Astrocyte of the cerebellum (primary cell): ENCODE results near the gene MTHFSD.

Source experiments
- DNase-seq: peaks from one replicate; pipeline ENCODE4 v3.0.0-alpha.2; 2011; ENCODE audit warnings: low read depth
- H3K4me3 ChIP-seq: 2 replicates; pipeline ENCODE4 v1.5.1; 2011; ENCODE audit warnings: mild to moderate bottlenecking, low read depth, low read length, moderate library complexity
- in situ Hi-C: cut with HindIII; loops from 2 replicates; pipeline ENCODE4 v1.10.0; 2017; ENCODE audit warnings: low sequenced_read_pairs
- TF ChIP-seq, protein P1 (sequence below): IDR thresholded peaks from 2 replicates; pipeline ENCODE4 v1.5.1; 2012; ENCODE audit warnings: low read length, low read depth, moderate library complexity, mild to moderate bottlenecking; ENCODE audit errors: missing control alignments

The MTHFSD gene

DNA sequence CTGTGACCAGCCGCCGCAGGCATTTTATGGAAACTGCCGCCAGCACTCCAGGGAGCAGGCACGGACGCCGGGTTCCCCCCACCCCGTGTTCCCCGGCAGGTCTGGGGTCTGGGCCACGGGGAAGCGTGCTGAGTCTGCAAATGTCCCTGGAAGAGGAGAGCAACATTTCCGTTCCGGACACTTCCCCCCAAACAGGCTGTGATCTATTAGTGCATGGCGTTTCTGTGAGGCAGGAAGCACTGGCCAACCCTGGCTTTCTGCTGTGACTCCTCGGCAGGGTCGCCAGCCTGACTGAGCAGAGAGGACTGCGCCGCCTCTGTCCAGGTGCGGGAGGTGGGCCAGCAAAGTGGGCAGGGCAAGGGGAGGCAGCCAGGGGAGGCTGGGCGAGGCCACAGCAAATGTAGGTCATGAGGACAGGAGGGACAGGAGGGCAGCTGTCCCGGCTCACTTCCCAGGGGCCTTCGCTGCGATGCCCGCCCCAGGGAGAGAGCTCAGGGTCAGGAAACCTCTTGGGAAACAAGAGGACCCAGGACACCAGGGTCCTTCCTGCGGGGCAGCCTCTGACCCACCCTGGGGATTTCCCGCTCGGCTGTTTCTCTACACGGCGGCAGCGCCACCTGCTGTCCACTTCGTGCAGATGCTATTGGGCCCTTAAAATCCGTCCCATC, 35.3 kb downstream of the MTHFSD start:
- H3K4me3 ChIP-seq, result no peak overlapping the region
- DNase-seq, result no peak
- TF ChIP-seq, protein P1, sequence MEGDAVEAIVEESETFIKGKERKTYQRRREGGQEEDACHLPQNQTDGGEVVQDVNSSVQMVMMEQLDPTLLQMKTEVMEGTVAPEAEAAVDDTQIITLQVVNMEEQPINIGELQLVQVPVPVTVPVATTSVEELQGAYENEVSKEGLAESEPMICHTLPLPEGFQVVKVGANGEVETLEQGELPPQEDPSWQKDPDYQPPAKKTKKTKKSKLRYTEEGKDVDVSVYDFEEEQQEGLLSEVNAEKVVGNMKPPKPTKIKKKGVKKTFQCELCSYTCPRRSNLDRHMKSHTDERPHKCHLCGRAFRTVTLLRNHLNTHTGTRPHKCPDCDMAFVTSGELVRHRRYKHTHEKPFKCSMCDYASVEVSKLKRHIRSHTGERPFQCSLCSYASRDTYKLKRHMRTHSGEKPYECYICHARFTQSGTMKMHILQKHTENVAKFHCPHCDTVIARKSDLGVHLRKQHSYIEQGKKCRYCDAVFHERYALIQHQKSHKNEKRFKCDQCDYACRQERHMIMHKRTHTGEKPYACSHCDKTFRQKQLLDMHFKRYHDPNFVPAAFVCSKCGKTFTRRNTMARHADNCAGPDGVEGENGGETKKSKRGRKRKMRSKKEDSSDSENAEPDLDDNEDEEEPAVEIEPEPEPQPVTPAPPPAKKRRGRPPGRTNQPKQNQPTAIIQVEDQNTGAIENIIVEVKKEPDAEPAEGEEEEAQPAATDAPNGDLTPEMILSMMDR, result peak; percentile 91
- in situ Hi-C loops, result loop anchor here (5.0 kb wide), 2 partner anchors 177 to 447 kb away; no protein-coding TSS in a partner anchor

DNA sequence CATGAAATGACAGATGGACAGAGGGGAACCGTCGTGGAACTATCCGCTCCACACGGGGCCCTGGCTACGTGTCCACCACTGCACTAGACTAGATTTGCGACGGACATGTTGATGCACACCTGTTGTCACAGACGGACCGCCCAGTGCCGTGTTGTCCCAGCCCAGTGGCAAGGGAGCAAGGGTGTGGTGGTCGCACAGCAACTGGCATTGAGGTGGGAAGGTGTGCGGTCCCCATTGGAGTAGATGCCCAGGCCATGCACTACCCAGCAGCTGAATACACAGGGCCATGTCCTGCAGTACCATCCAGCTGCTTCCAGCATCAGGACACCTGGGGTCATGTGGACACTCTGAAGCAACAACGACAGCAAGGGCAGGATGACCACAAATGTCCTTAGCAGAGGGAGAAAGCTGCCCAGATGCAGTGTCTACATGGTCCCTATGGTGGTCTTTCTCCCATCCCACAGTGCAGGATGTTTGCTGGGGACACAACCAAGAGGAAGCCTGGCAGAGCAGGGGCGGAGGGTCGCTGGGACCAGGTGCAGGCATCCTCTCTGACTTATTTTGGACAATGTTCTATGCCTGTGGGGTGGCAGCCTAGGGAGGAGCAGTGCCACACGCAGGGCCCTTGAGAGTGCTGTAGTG, 35.9 kb downstream of the MTHFSD start:
- TF ChIP-seq, protein P1, result no peak
- in situ Hi-C loops, result loop anchor here (5.0 kb wide), 2 partner anchors 177 to 447 kb away; no protein-coding TSS in a partner anchor
- no peak for DNase-seq
- no peak overlapping the region for H3K4me3 ChIP-seq

DNA sequence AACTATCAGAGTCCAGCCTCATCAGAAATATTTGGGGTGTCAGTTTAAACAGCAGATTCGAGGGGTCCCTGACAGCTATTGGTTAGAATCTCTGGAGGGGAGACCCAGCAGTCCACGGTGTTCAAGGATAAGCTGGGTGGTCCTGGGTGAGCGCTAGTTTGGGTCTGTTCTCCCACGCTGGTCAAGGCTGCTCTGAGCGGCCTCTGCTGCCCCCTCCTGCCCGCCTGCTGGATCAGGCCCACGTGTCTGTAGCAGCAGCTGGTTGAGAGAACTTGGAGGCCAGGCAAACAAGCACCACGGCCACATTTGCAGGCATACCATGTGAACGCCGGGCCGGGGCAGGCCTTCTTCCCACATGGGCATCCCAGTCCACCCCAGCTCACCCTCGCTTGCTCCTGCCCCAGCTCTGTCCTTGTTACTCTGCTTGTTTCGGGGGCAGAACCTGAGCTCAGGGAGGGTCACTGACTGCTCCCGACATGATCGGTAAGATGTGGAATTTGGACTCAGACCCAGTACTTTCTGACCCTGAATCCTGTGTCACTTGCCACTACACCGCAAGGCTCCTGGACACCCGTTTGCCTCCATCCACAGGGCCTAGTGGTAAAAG, 37.3 kb downstream of the MTHFSD start:
- H3K4me3 ChIP-seq, result no peak overlapping the region
- in situ Hi-C loops, result loop anchor here (5.0 kb wide), 2 partner anchors 175 to 445 kb away; no protein-coding TSS in a partner anchor
- TF ChIP-seq, protein P1, result peak; percentile 89
- peak; percentile 54 for DNase-seq

DNA sequence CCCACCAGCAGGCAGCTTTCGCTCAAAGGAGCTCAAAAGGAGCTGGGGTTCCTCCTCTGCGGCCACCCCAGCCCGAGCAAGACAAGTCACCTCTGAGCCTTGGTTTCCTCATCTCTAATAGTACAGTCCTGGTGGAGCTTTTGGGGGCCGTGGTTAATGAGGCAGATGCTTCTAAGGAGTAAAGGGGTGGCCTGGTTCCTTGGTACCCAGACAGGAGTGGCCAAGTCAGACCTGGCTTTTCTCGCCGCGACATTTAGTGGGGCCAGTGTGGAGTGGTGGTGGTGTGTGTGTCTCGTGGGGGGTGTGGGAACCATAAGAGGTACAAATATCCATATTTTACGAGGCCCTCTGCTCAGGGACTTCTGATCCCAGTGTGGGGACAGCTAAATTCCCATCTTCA, 38.0 kb downstream of the MTHFSD start:
- TF ChIP-seq, protein P1, result no peak
- H3K4me3 ChIP-seq, result peak overlapping the region; percentile 71
- in situ Hi-C loops, result loop anchor here (5.0 kb wide), 2 partner anchors 175 to 445 kb away; no protein-coding TSS in a partner anchor
- no peak for DNase-seq

DNA sequence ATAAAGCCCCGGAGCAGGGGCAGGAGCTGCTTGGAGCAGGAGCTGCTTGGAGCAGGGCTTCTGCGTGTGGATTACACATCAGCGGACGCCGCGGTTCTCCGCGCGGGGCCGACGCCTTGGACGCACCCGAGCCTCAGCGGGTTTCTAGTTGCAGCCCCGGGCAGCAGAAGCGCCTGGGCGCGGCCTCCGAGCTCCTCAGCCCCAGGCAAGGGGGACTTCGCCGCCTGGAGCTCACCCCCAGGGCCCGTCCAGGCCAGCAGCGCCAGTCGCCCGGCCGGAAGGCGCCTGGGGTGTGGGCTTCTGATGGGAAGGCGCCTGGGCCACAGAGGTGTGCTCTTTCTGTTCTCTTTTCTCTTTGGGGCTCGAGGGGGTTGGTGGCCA, 38.4 kb downstream of the MTHFSD start:
- H3K4me3 ChIP-seq, result peak overlapping the region; percentile 71
- in situ Hi-C loops, result loop anchor here (5.0 kb wide), 2 partner anchors 174 to 444 kb away; no protein-coding TSS in a partner anchor
- TF ChIP-seq, protein P1, result no peak
- no peak for DNase-seq

DNA sequence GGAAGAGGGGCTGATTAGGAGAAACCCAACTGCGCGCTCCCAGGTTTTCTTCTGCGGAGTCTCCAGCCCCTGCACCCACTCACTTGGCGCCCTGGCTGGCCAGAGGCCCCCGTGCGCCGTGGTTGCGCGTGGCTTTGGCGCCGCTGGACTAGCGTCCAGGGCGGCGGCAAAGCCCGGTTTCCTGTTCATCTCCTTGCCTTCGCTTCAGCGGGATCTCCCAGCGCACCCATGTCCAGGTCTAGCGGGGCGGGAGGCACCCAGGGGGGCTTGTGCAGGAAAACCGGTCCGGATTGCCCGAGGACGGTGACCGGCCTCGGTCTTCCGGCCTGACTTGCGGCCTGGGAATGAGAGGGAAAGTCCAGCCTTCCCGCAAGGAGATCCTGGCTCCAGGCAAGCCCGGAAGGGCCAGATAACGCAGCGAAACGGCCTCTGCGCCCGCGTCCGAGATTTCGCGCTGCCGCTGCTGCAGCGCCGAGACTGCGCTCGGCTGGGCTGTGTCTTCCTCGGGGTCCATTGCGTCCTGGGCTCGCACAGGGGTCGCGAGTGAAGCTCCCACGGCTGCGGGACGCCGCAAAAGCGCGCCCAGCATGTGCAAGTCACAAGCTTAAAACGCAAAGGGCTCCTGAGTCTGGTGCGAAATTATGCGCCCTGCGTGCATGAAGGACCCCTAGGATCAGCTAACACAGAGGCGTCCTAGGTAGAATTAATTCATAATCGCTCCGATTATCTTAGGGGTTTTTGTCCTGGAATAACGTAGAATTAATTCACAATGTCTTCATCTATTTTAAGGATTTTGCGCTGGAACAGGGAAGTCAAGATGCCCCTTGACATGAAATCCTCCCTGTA, 39.0 kb downstream of the MTHFSD start:
- in situ Hi-C loops, result loop anchor here (5.0 kb wide), 2 partner anchors 174 to 444 kb away; no protein-coding TSS in a partner anchor
- TF ChIP-seq, protein P1, result no peak
- DNase-seq, result no peak
- peak overlapping the region; percentile 71 for H3K4me3 ChIP-seq
